T-helper 1 cell treated with Interleukin-12 subunit alpha and Interleukin-12 subunit beta and Interleukin-4 antibody, amounts not matched to agents 30 ng/mL and 1 ng/mL, for 36 hours (primary cell): ENCODE measurements around the gene CNTLN. TPM values are rescaled to one million over a fixed set of nuclear protein-coding genes. Genes with fewer than 3 reads are reported as not detected.
"Not testable (repeated sequence)": the region's sequence is repeated elsewhere in the genome, so short reads cannot be mapped to it uniquely, and the experiment has no call there.

Experiments
- intact Hi-C: fragments of 100-400 bp; cut with micrococcal nuclease; formaldehyde crosslinking; loops from one replicate; pipeline ENCODE4 v1.15.1; 2024
- total RNA-seq: library from RNA; stranded (reverse); gene quantifications from 2 replicates; pipeline ENCODE4 v1.2.3, GENCODE V29; 2022

The CNTLN gene
- total RNA-seq, 1 donor from 2014 or later: 1.6 TPM

- intact Hi-C loops: no loop called here
Observed at GRCh38 chr9:17401858-17402257, 267.0 kb downstream of the CNTLN start.

GRCh38 chr9:17402309-17402708, 267.5 kb downstream of the CNTLN start:
- intact Hi-C loops: no loop called here

- intact Hi-C loops: no loop called here
Observed at GRCh38 chr9:17403539-17403938, 268.7 kb downstream of the CNTLN start.

GRCh38 chr9:17414986-17415385, 280.1 kb downstream of the CNTLN start:
- intact Hi-C loops: loop anchor here (2.0 kb wide), 1 partner anchor 20 kb away; no protein-coding TSS in a partner anchor

- intact Hi-C loops: no loop called here
Observed at GRCh38 chr9:17422994-17423680, 288.3 kb downstream of the CNTLN start.

GRCh38 chr9:17423681-17424011, 288.8 kb downstream of the CNTLN start:
- intact Hi-C loops: no loop called here

- intact Hi-C loops: no loop called here
Observed at GRCh38 chr9:17425384-17425783, 290.5 kb downstream of the CNTLN start.

- intact Hi-C loops: no loop called here
Observed at GRCh38 chr9:17433526-17433925, 298.7 kb downstream of the CNTLN start.

GRCh38 chr9:17436854-17437253, 302.0 kb downstream of the CNTLN start:
- intact Hi-C loops: no loop called here

- intact Hi-C loops: no loop called here
Observed at GRCh38 chr9:17437813-17438212, 303.0 kb downstream of the CNTLN start.

GRCh38 chr9:17445126-17445525, 310.3 kb downstream of the CNTLN start:
- intact Hi-C loops: not testable (repeated sequence)

GRCh38 chr9:17453751-17454150, 318.9 kb downstream of the CNTLN start:
- intact Hi-C loops: no loop called here

- intact Hi-C loops: loop anchor here (1.0 to 5.0 kb wide), 3 partner anchors 347 to 1271 kb away; no protein-coding TSS in a partner anchor
Observed at GRCh38 chr9:17462869-17463464, 328.1 kb downstream of the CNTLN start.

- intact Hi-C loops: no loop called here
Observed at GRCh38 chr9:17470036-17470813, 335.4 kb downstream of the CNTLN start.

- intact Hi-C loops: no loop called here
Observed at GRCh38 chr9:17472126-17472525, 337.3 kb downstream of the CNTLN start.

- intact Hi-C loops: loop anchor here (5.0 kb wide), 1 partner anchor 656 kb away; no protein-coding TSS in a partner anchor
Observed at GRCh38 chr9:17476401-17476800, 341.6 kb downstream of the CNTLN start.

GRCh38 chr9:17477816-17478215, 343.0 kb downstream of the CNTLN start:
- intact Hi-C loops: loop anchor here (5.0 kb wide), 1 partner anchor 654 kb away; no protein-coding TSS in a partner anchor

- intact Hi-C loops: no loop called here
Observed at GRCh38 chr9:17480966-17481365, 346.1 kb downstream of the CNTLN start.

- intact Hi-C loops: no loop called here
Observed at GRCh38 chr9:17481565-17481964, 346.7 kb downstream of the CNTLN start.

- intact Hi-C loops: no loop called here
Observed at GRCh38 chr9:17484906-17485305, 350.1 kb downstream of the CNTLN start.

- intact Hi-C loops: no loop called here
Observed at GRCh38 chr9:17486396-17486795, 351.6 kb downstream of the CNTLN start.

- intact Hi-C loops: no loop called here
Observed at GRCh38 chr9:17487467-17487866, 352.6 kb downstream of the CNTLN start.
